GM10847 (cell line): ENCODE measurements around the gene RPF1.

Experiments
- POLR2A ChIP-seq: IDR thresholded peaks from 2 replicates; pipeline ENCODE4 v1.6.1; 2011; ENCODE audit not compliant: insufficient read length; ENCODE audit errors: extremely low read depth

Gene RPF1

GRCh38 chr1:84481317-84481716, 2.3 kb downstream of the RPF1 start:
- no peak for TF ChIP-seq POLR2A

DNA sequence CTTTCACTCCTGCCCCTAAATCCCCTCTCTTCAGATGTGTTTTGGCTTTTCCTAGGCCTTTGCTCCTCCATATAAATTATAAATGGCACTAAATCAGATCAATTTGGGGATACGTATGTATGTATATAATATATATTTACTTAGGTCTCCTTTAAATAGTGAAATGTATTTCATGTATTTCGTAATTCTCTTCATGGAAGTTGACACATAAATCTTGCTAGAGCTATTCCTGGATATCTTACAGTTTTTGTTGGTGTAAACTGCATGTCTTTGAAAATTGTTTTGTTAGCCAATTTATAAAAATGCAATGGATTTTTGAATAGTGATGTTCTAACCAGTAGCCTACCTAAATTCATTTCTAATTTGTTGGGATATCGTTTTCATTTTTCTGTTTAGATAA, 9.0 kb downstream of the RPF1 start:
- TF ChIP-seq POLR2A: no peak

DNA sequence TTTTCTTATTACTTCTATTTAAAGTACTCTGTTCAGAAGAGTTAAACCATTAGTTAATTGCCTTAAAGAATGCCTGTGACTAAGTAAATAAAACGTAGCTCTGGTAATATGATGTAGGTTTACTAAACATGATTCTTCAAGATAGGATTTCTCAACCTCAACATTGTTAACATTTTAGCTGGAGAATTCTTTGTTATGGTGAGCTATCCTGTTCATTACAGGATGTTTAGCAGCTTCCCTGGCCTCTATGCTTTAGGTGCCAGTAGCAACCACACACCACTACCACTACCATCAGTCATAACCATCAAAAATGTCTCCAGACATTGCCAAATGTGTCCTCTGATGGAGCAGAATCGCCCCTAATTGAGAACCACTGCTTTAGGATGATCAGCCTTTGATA, 10.7 kb downstream of the RPF1 start:
- no peak for TF ChIP-seq POLR2A

DNA sequence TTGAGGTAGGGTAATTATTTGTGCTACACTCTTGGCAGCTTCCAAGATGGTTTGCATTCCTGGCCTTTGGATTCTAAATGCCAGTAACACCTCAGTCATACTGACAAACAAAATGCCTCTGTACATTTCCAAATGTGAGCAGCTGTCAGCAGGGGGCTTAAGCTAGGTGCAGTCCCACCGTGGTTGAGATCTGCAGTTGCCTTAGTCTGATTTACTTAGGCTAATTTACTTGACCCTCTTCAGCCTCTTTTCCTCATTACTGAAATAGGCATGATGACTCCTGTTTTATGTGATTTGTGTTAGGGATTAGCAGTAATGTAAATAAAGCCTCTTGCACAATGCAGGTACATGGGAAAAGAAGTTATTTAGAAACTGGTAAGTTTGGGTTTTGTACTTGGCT, 13.7 kb downstream of the RPF1 start:
- no peak for TF ChIP-seq POLR2A

GRCh38 chr1:84493747-84494146, 14.7 kb downstream of the RPF1 start:
- TF ChIP-seq POLR2A: no peak

DNA sequence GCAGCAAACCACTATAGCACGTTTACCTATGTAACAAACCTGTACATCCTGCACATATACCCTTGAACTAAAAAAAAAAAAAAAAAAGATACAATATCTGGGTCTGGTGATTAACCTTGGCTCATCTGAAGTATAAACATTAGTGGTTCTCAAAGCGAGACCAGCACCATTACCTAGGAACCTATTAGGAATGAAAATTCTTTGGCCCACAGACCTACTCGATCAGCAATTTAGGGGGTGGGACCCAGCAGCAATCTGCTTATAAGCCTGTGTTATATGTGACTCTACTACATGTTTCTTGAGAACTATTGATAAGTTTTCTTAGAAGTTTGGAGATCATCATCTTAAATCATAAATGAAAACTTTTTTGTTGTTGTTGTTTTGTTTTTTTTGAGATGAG, 17.4 kb downstream of the RPF1 start:
- TF ChIP-seq POLR2A: no peak

GRCh38 chr1:84497631-84498275, 18.7 kb downstream of the RPF1 start:
- no peak for TF ChIP-seq POLR2A

GRCh38 chr1:84502927-84503326, 23.9 kb downstream of the RPF1 start:
- TF ChIP-seq POLR2A: no peak

GRCh38 chr1:84504580-84505492, 25.8 kb downstream of the RPF1 start:
- no peak for TF ChIP-seq POLR2A

DNA sequence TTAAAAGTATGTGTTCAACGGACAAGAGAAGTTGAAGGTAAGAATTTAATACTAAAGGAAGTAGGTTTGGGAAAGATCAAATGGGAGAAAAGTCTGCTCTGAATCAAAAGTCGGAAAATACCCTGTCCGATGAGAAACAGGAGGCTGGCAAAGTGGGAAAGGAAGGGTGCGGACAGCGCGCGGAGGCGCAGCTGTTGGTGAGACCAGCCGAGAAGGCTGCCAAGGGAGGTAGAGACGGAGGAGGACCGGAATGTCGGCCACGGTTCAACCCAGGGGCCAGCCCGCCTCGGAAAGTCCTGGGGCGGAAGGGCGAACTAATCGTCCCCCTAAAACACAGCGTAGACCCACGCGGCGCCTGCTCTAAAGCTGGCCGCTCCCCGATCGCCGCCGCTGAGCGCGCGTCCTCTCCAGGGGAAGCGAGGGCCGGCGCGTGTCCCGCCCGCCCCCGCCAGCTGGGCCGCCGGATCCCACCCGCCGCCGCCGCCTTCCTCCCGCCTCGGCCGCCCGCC, 26.5 kb downstream of the RPF1 start:
- TF ChIP-seq POLR2A: no peak

GRCh38 chr1:84506002-84506728, 27.1 kb downstream of the RPF1 start, which contains the start of the genes GNG5 and SPATA1:
Gene GNG5, minus strand, starts transcription at chr1:84506581. Its CDS starts 490 bp downstream, at chr1:84506091.
Gene SPATA1, plus strand, starts transcription at chr1:84506386. Its CDS starts 9,974 bp downstream, at chr1:84516360.
- peak; percentile 57 for TF ChIP-seq POLR2A

DNA sequence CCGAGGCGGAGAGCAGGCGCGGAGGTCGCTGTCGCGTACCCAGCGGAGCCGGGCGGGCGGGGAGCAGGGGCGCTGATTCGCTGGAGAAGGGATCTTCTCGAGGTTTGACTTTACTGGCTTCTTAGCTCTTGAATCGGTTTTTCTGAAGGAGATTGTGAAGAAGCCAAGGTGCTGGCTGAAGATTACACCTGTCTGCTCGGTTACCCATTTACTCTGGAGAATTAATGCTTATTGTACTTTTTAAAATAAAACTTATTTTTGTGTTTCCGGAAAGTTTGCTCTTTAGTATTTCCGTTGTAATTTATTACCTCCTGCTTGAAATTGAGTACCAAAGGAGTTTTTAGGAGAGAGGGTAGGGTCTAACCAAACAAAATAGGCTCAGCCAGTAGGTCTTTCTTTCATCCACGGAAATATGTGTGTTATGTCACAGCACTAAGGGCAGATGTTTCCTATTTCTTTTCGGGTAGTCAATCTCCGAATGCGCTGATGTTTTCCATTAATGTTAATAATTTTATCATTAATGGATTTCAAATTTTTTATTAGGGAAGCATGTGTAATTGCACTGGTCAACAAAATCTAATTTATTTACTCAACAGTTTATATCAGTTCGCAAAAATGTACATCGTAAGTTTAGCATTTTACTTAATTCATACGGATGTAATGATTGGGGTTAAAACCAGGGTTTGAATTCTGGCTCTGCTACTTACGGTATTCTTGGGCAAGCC, 27.8 kb downstream of the RPF1 start:
- TF ChIP-seq POLR2A: no peak

- no peak for TF ChIP-seq POLR2A
Observed at GRCh38 chr1:84508510-84508909, 29.4 kb downstream of the RPF1 start.

DNA sequence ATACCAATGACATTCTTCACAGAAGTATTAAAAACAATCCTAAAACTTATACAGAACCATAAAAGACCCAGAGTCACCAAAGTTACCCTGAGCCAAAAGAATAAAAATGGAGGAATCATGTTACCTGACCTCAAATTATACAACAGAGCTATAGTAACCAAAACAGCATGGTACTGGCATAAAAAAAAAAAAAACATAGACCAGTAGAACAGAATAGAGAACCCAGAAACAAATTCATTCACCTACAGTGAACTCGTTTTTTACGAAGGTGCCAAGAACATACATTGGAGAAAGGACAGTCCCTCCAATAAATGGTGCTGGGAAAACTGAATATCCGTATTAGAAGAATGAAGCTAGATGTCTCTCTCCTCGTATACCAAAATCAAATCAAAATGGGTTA, 30.0 kb downstream of the RPF1 start:
- TF ChIP-seq POLR2A: no peak

DNA sequence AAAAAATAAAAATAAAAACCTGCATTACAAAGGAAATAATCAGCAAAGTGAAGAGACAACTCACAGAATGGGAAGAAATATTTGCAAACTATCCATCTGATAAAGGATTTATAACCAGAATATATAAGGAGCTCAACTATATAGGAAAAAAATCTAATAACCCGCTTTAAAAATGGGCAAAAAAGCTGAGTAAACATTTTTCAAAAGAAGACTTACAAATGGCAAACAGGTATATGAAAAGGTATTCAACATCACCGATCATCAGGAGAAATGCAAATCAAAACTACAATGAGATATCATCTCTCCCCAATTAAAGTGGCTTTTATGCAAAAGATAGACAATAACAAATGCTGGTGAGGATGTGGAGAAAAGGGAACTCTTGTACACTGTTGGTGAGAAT, 31.1 kb downstream of the RPF1 start:
- no peak for TF ChIP-seq POLR2A
